22Rv1 (cell line): ENCODE data around the gene AGBL1.

Source experiments
- ZFX ChIP-seq: fragments of 450-650 bp; IDR thresholded peaks from 2 replicates; pipeline ENCODE4 v1.6.1; 2017; ENCODE audit warnings: antibody characterized with exemption, borderline replicate concordance
- TF ChIP-seq, protein P1 (sequence below): fragments of 450-650 bp; IDR thresholded peaks from 2 replicates; pipeline ENCODE4 v1.5.1; 2017; ENCODE audit warnings: mild to moderate bottlenecking

DNA sequence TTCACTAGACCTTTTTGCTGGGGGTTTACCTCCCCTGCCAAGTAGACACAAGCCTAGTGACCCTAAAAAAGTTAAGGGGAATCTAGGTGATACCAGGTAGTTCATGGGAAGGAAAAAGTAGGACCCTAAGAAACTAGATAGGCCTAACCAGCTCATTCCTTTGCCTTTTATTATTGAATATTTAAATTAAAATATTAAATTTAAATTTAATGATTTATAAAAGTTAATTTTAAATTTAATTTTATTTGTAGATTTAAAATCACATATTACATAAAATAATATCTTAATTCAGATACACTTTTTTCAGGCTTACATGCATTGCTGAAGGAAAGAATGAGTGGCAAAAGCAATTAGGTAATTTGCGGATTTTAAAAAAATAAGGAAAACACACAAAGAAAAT is 584.9 kb downstream of the AGBL1 start:
- TF ChIP-seq, protein P1, sequence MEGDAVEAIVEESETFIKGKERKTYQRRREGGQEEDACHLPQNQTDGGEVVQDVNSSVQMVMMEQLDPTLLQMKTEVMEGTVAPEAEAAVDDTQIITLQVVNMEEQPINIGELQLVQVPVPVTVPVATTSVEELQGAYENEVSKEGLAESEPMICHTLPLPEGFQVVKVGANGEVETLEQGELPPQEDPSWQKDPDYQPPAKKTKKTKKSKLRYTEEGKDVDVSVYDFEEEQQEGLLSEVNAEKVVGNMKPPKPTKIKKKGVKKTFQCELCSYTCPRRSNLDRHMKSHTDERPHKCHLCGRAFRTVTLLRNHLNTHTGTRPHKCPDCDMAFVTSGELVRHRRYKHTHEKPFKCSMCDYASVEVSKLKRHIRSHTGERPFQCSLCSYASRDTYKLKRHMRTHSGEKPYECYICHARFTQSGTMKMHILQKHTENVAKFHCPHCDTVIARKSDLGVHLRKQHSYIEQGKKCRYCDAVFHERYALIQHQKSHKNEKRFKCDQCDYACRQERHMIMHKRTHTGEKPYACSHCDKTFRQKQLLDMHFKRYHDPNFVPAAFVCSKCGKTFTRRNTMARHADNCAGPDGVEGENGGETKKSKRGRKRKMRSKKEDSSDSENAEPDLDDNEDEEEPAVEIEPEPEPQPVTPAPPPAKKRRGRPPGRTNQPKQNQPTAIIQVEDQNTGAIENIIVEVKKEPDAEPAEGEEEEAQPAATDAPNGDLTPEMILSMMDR: no peak
- TF ChIP-seq ZFX: no peak
